ENCODE data around the gene BCAP29.

The BCAP29 gene

GRCh38 chr7:107667341-107667740 lies 87.3 kb downstream of the BCAP29 start:
- ChIA-PET POLR2A (no interaction called here), CTCF (no interaction called here)
- DNase-seq (ENCODE audit: extremely low spot score) = no peak
- no peak for TF ChIP-seq CTCF (IDR thresholded peaks at IDR 0.05; ENCODE audit: control extremely low read depth, extremely low read depth, low read depth, missing control alignments)

GRCh38 chr7:107668296-107668695 lies 88.2 kb downstream of the BCAP29 start:
- ChIA-PET CTCF (no interaction called here), POLR2A (no interaction called here)
- DNase-seq (ENCODE audit: extremely low spot score) = no peak
- no peak for TF ChIP-seq CTCF (IDR thresholded peaks at IDR 0.05; ENCODE audit: control extremely low read depth, extremely low read depth, low read depth, missing control alignments)

Measured in GM10248 (cell line).